ENCODE results near the gene TCTN1. TPM values are rescaled to one million over a fixed set of nuclear protein-coding genes. Genes with fewer than 3 reads are reported as not detected.

The TCTN1 gene
- total RNA-seq, 1 experiment from 2014 or later, result 11.1 TPM

GRCh38 chr12:110583137-110584059, 30.5 kb upstream of the TCTN1 start, which contains the start of gene PPTC7:
TSS of gene PPTC7 (minus strand) at chr12:110583318. CDS start at chr12:110583031, 287 bp downstream.
- Histone ChIP-seq H3K4me2 (ENCODE audit: insufficient read depth, insufficient read length, low read length) (peak within 1 kb of the TSS; percentile 70), H3K79me1 (ENCODE audit: insufficient read depth, low read depth, low read length, poor library complexity, severe bottlenecking) (no peaks in the 10 kb centered on the region), H4K20me1 (ENCODE audit: control insufficient read depth, insufficient read depth, insufficient read length) (no peaks in the 10 kb centered on the region), H3T11ph (ENCODE audit: low read length) (no peak within 1 kb of the TSS), H2AK5ac (ENCODE audit: insufficient read length, low read length) (no peak within 1 kb of the TSS), H3K27me3 (ENCODE audit: insufficient read depth, low read length) (no peaks in the 10 kb centered on the region), H2BK120ac (ENCODE audit: low read depth, low read length, poor library complexity, severe bottlenecking) (no peak within 1 kb of the TSS), H3K56ac (ENCODE audit: insufficient read length, low read depth, low read length) (no peak within 1 kb of the TSS), H3K18ac (ENCODE audit: insufficient read length, low read depth, low read length) (no peak within 1 kb of the TSS), H4K8ac (replicated peaks; ENCODE audit: insufficient read length, low read depth, low read length) (no peak within 1 kb of the TSS), H2BK20ac (ENCODE audit: low read depth, low read length, poor library complexity, severe bottlenecking) (no peak within 1 kb of the TSS), H3K23me2 (ENCODE audit: insufficient read length, low read depth, low read length, poor library complexity, severe bottlenecking) (peaks cover 5% of the 10 kb centered on the region), H3K4ac (ENCODE audit: low read depth, low read length) (no peak within 1 kb of the TSS), H2BK15ac (ENCODE audit: low read depth, low read length) (no peak within 1 kb of the TSS; the same call in 1 of the 2 replicates), H2BK12ac (ENCODE audit: insufficient read length, low read depth, low read length) (no peak within 1 kb of the TSS), H3K79me2 (ENCODE audit: insufficient read depth, low read length) (peaks cover 11% of the 10 kb centered on the region; the same call in 1 of the 2 replicates), H3K27ac (ENCODE audit: insufficient read length, low read depth, low read length) (no peak within 1 kb of the TSS), H3K4me1 (ENCODE audit: insufficient read depth, low read length) (peaks cover 6% of the 10 kb centered on the region; the same call in 1 of the 2 replicates), H2BK5ac (ENCODE audit: insufficient read length, low read length) (no peak within 1 kb of the TSS), H2AFZ (ENCODE audit: low read length) (peak within 1 kb of the TSS; percentile 69), H3K9me3 (ENCODE audit: control insufficient read depth, low read depth, low read length) (no peaks in the 10 kb centered on the region), H3K14ac (ENCODE audit: insufficient read depth, low read length) (peak within 1 kb of the TSS; percentile 51), H4K5ac (ENCODE audit: insufficient read length, low read depth, low read length) (no peak within 1 kb of the TSS), H3K23ac (ENCODE audit: insufficient read length, low read depth, low read length) (no peak within 1 kb of the TSS), H4K91ac (ENCODE audit: insufficient read length, low read depth, low read length) (no peak within 1 kb of the TSS), H3K9ac (ENCODE audit: extremely low read depth, insufficient read length, low read length) (peak within 1 kb of the TSS; percentile 11)
- peak; percentile 98 for DNase-seq
- peaks cover 37% of the 10 kb centered on the region in 2 experiments for H3K4me1 Mint-ChIP-seq
- H3K27me3 Mint-ChIP-seq (ENCODE audit: low read depth), result no peaks in the 10 kb centered on the region
- no peak for TF ChIP-seq CTCF (conservative IDR thresholded peaks at IDR 0.05)
- H3K9me3 Mint-ChIP-seq, result no peaks in the 10 kb centered on the region
- peak within 1 kb of the TSS; percentile 85 to 97 for H3K4me3 Mint-ChIP-seq
- H3K36me3 Mint-ChIP-seq (ENCODE audit: insufficient read depth in 1 of 3, low read depth in 3 of 3), result peaks cover 2 to 6% (median 5%) of the 10 kb centered on the region in 3 experiments; a peak in 4 of 7 replicates
- peak within 1 kb of the TSS; percentile 25 to 68 (median 39); a peak in 2 of 7 replicates for H3K27ac Mint-ChIP-seq
- WGBS (ENCODE audit: extremely low coverage, insufficient read length, low lambda C conversion rate), result no CpG with 5 or more reads among the region's 52 CpGs

Data from H9 (cell line).